ENCODE results near the gene ST3GAL4.
A peak's percentile ranks its signal among the peaks of the same experiment; 100 is the strongest.

The ST3GAL4 gene

DNA sequence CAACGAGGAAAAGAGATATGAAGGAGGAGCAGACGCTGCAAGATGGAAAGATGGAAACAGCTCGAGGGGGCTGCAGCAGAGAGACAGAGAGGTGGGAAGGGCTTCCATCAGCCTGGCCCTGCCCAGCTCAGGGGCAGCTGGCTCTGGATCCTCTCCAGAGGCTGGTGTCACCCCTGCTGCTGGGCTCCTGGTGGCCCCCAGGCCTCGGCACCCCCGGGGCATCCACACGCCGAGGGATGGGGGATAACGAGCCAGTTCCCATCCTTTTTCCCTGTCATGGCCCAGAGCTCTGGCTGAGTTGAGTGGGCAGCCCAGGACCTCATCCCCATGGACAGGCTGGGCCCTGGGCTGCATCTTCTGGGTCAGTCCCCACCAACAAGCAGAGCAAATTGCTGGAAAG, 102.3 kb downstream of the ST3GAL4 start:
- DNase-seq: peak in 1 of 10 donors; percentile 73
- intact Hi-C loops (cut with DNase I): no loop called here

DNA sequence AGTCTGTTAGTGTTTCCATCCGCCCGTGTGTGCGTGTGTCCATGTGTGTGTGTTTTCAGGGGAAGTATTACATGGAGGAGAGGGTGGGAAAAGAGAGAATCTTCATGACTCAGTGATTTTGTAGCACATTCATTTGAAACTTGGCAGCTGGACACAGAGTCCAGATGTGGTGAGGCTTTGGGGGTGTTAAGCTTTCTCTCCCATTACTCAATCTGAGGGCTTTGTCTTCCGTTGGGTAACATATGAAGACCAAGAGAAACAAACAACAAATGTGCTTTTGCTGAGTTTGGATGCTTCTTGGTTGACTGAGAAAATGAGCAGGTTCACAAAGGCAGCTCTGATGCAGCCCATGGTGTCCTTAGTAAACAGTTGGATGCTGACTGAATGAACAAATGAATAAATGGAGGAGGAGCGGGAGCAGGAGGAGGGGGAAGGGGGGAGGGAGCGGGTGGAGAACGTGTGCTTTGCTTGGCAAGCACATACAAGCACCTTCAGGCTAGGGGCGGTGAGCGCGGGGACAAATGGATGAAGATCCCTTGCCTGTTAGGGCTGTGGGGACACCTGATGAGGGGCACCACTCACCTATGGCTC, 104.3 kb downstream of the ST3GAL4 start:
- intact Hi-C loops (cut with DNase I): no loop called here
- DNase-seq: peak in 3 of 10 donors; percentile 31 to 81 (median 81)

GRCh38 chr11:126460417-126461095, 105.1 kb downstream of the ST3GAL4 start:
- intact Hi-C loops (cut with DNase I): no loop called here
- peak in 2 of 10 donors; percentile 58 to 61 for DNase-seq

DNA sequence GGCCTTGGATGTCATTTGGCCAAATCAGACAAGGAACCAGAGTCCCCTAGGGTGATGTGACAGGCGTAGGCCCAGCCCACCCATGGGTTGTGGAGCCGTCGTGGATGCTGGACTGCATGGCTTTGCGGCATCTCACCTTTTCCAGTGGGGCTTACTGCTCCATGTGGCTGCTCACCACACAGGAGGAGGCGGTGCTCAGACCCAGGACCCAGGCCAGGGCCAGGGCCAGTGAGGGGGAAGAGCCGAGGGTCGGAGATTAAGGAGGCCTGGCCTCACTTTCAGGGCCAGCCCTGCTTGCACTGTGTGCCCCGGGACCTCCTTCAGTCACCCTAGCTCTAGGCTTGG, 105.6 kb downstream of the ST3GAL4 start:
- peak in 2 of 10 donors; percentile 72 to 84 for DNase-seq
- intact Hi-C loops (cut with DNase I): no loop called here

DNA sequence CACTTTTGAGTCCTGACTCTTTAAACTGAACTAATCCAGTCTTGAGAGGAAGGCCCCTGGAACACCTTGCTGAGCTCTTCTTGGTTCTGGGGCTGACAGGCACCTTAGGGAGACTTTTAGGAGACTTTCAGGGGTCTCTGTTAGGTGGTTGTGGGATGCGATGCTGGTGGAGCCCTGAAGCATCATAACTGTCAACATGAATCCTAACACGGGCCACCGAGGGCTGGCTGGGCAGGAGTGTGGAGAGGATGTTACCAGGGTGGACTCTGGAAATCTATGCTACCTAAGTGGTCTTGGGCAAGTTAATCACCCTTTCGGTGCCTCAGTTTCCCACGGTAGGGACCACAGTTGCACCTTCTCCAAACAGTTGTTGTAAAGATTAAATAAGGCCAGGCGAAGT, 106.5 kb downstream of the ST3GAL4 start:
- peak in 1 of 10 donors; percentile 24 for DNase-seq
- intact Hi-C loops (cut with DNase I): no loop called here

GRCh38 chr11:126462422-126462821, 106.9 kb downstream of the ST3GAL4 start:
- intact Hi-C loops (cut with DNase I): no loop called here
- peak in 1 of 10 donors; percentile 17 for DNase-seq

All from posterior cingulate gyrus (tissue), 11 donors.